Measurements from ENCODE around the gene IFT43.

IFT43 gene

GRCh38 chr14:76034566-76034965 lies 49.0 kb downstream of the IFT43 start:
- Histone ChIP-seq H3K27me3 (ENCODE audit: control insufficient read depth, insufficient read depth, low read length) (no peaks in the 10 kb centered on the region), H3K9me3 (ENCODE audit: control insufficient read depth, low read length) (no peaks in the 10 kb centered on the region), H3K4me1 (ENCODE audit: control insufficient read depth, insufficient read depth, low read length) (no peaks in the 10 kb centered on the region), H3K9ac (ENCODE audit: low read length) (no peak overlapping the region), H3K36me3 (ENCODE audit: control insufficient read depth, insufficient read depth, low read length) (no peaks in the 10 kb centered on the region), H3K4me3 (ENCODE audit: low read length) (no peak overlapping the region)

GRCh38 chr14:76040704-76041103 lies 55.1 kb downstream of the IFT43 start:
- H3K4me1 ChIP-seq (ENCODE audit: control insufficient read depth, insufficient read depth, low read length), result no peaks in the 10 kb centered on the region
- H3K36me3 ChIP-seq (ENCODE audit: control insufficient read depth, insufficient read depth, low read length), result no peaks in the 10 kb centered on the region
- H3K27me3 ChIP-seq (ENCODE audit: control insufficient read depth, insufficient read depth, low read length), result no peaks in the 10 kb centered on the region
- no peak overlapping the region for H3K4me3 ChIP-seq (ENCODE audit: low read length)
- no peak overlapping the region for H3K9ac ChIP-seq (ENCODE audit: low read length)
- H3K9me3 ChIP-seq (ENCODE audit: control insufficient read depth, low read length), result no peaks in the 10 kb centered on the region

GRCh38 chr14:76045773-76046172 lies 60.2 kb downstream of the IFT43 start:
- H3K4me1 ChIP-seq (ENCODE audit: control insufficient read depth, insufficient read depth, low read length), result no peaks in the 10 kb centered on the region
- H3K27me3 ChIP-seq (ENCODE audit: control insufficient read depth, insufficient read depth, low read length), result no peaks in the 10 kb centered on the region
- no peak overlapping the region for H3K9ac ChIP-seq (ENCODE audit: low read length)
- H3K36me3 ChIP-seq (ENCODE audit: control insufficient read depth, insufficient read depth, low read length), result no peaks in the 10 kb centered on the region
- no peak overlapping the region for H3K4me3 ChIP-seq (ENCODE audit: low read length)
- H3K9me3 ChIP-seq (ENCODE audit: control insufficient read depth, low read length), result no peaks in the 10 kb centered on the region

GRCh38 chr14:76050250-76050649 lies 64.7 kb downstream of the IFT43 start:
- no peak overlapping the region for H3K9ac ChIP-seq (ENCODE audit: low read length)
- no peaks in the 10 kb centered on the region for H3K9me3 ChIP-seq (ENCODE audit: control insufficient read depth, low read length)
- no peak overlapping the region for H3K4me3 ChIP-seq (ENCODE audit: low read length)
- H3K27me3 ChIP-seq (ENCODE audit: control insufficient read depth, insufficient read depth, low read length), result no peaks in the 10 kb centered on the region
- no peaks in the 10 kb centered on the region for H3K36me3 ChIP-seq (ENCODE audit: control insufficient read depth, insufficient read depth, low read length)
- H3K4me1 ChIP-seq (ENCODE audit: control insufficient read depth, insufficient read depth, low read length), result no peaks in the 10 kb centered on the region

GRCh38 chr14:76050797-76051392 lies 65.3 kb downstream of the IFT43 start:
- no peaks in the 10 kb centered on the region for H3K9me3 ChIP-seq (ENCODE audit: control insufficient read depth, low read length)
- no peaks in the 10 kb centered on the region for H3K36me3 ChIP-seq (ENCODE audit: control insufficient read depth, insufficient read depth, low read length)
- no peaks in the 10 kb centered on the region for H3K27me3 ChIP-seq (ENCODE audit: control insufficient read depth, insufficient read depth, low read length)
- H3K4me3 ChIP-seq (ENCODE audit: low read length), result no peak overlapping the region
- no peak overlapping the region for H3K9ac ChIP-seq (ENCODE audit: low read length)
- no peaks in the 10 kb centered on the region for H3K4me1 ChIP-seq (ENCODE audit: control insufficient read depth, insufficient read depth, low read length)

GRCh38 chr14:76051717-76052465 lies 66.3 kb downstream of the IFT43 start:
- H3K27me3 ChIP-seq (ENCODE audit: control insufficient read depth, insufficient read depth, low read length), result no peaks in the 10 kb centered on the region
- no peaks in the 10 kb centered on the region for H3K36me3 ChIP-seq (ENCODE audit: control insufficient read depth, insufficient read depth, low read length)
- H3K4me1 ChIP-seq (ENCODE audit: control insufficient read depth, insufficient read depth, low read length), result no peaks in the 10 kb centered on the region
- no peak overlapping the region for H3K9ac ChIP-seq (ENCODE audit: low read length)
- no peak overlapping the region for H3K4me3 ChIP-seq (ENCODE audit: low read length)
- H3K9me3 ChIP-seq (ENCODE audit: control insufficient read depth, low read length), result no peaks in the 10 kb centered on the region

- no peaks in the 10 kb centered on the region for H3K27me3 ChIP-seq (ENCODE audit: control insufficient read depth, insufficient read depth, low read length)
- H3K4me3 ChIP-seq (ENCODE audit: low read length), result no peak overlapping the region
- H3K36me3 ChIP-seq (ENCODE audit: control insufficient read depth, insufficient read depth, low read length), result no peaks in the 10 kb centered on the region
- H3K9me3 ChIP-seq (ENCODE audit: control insufficient read depth, low read length), result no peaks in the 10 kb centered on the region
- H3K4me1 ChIP-seq (ENCODE audit: control insufficient read depth, insufficient read depth, low read length), result no peaks in the 10 kb centered on the region
- H3K9ac ChIP-seq (ENCODE audit: low read length), result no peak overlapping the region
These were observed 68.2 kb downstream of the IFT43 start for GRCh38 chr14:76053572-76054355.

- Histone ChIP-seq H3K27me3 (ENCODE audit: control insufficient read depth, insufficient read depth, low read length) (no peaks in the 10 kb centered on the region), H3K9ac (ENCODE audit: low read length) (no peak overlapping the region), H3K9me3 (ENCODE audit: control insufficient read depth, low read length) (no peaks in the 10 kb centered on the region), H3K4me3 (ENCODE audit: low read length) (no peak overlapping the region), H3K36me3 (ENCODE audit: control insufficient read depth, insufficient read depth, low read length) (no peaks in the 10 kb centered on the region), H3K4me1 (ENCODE audit: control insufficient read depth, insufficient read depth, low read length) (no peaks in the 10 kb centered on the region)
These were observed 69.8 kb downstream of the IFT43 start for GRCh38 chr14:76055330-76055729.

- Histone ChIP-seq H3K9ac (ENCODE audit: low read length) (no peak overlapping the region), H3K4me1 (ENCODE audit: control insufficient read depth, insufficient read depth, low read length) (no peaks in the 10 kb centered on the region), H3K27me3 (ENCODE audit: control insufficient read depth, insufficient read depth, low read length) (no peaks in the 10 kb centered on the region), H3K9me3 (ENCODE audit: control insufficient read depth, low read length) (no peaks in the 10 kb centered on the region), H3K4me3 (ENCODE audit: low read length) (no peak overlapping the region), H3K36me3 (ENCODE audit: control insufficient read depth, insufficient read depth, low read length) (no peaks in the 10 kb centered on the region)
These were observed 70.6 kb downstream of the IFT43 start for GRCh38 chr14:76056128-76056527.

GRCh38 chr14:76057914-76058313 lies 72.4 kb downstream of the IFT43 start:
- Histone ChIP-seq H3K4me1 (ENCODE audit: control insufficient read depth, insufficient read depth, low read length) (no peaks in the 10 kb centered on the region), H3K9ac (ENCODE audit: low read length) (no peak overlapping the region), H3K4me3 (ENCODE audit: low read length) (no peak overlapping the region), H3K9me3 (ENCODE audit: control insufficient read depth, low read length) (no peaks in the 10 kb centered on the region), H3K36me3 (ENCODE audit: control insufficient read depth, insufficient read depth, low read length) (no peaks in the 10 kb centered on the region), H3K27me3 (ENCODE audit: control insufficient read depth, insufficient read depth, low read length) (no peaks in the 10 kb centered on the region)

GRCh38 chr14:76063327-76063726 lies 77.8 kb downstream of the IFT43 start:
- H3K27me3 ChIP-seq (ENCODE audit: control insufficient read depth, insufficient read depth, low read length), result no peaks in the 10 kb centered on the region
- no peak overlapping the region for H3K4me3 ChIP-seq (ENCODE audit: low read length)
- no peaks in the 10 kb centered on the region for H3K36me3 ChIP-seq (ENCODE audit: control insufficient read depth, insufficient read depth, low read length)
- H3K9ac ChIP-seq (ENCODE audit: low read length), result no peak overlapping the region
- no peaks in the 10 kb centered on the region for H3K4me1 ChIP-seq (ENCODE audit: control insufficient read depth, insufficient read depth, low read length)
- peaks cover 4% of the 10 kb centered on the region for H3K9me3 ChIP-seq (ENCODE audit: control insufficient read depth, low read length)

GRCh38 chr14:76065519-76065918 lies 80.0 kb downstream of the IFT43 start:
- Histone ChIP-seq H3K9me3 (ENCODE audit: control insufficient read depth, low read length) (peaks cover 4% of the 10 kb centered on the region), H3K4me1 (ENCODE audit: control insufficient read depth, insufficient read depth, low read length) (no peaks in the 10 kb centered on the region), H3K36me3 (ENCODE audit: control insufficient read depth, insufficient read depth, low read length) (no peaks in the 10 kb centered on the region), H3K27me3 (ENCODE audit: control insufficient read depth, insufficient read depth, low read length) (no peaks in the 10 kb centered on the region), H3K4me3 (ENCODE audit: low read length) (no peak overlapping the region), H3K9ac (ENCODE audit: low read length) (no peak overlapping the region)
